HCT116 (cell line): ENCODE data around the gene TTBK1. TPM values are rescaled to one million over a fixed set of nuclear protein-coding genes. Genes with fewer than 3 reads are reported as not detected.

Experiments used
- ATAC-seq: fragments of 200-7000 bp; cut with Tn5 transposase; 2 replicates; pipeline ENCODE4 v1.9.1; 2020; ENCODE audit warnings: mild to moderate bottlenecking, moderate library complexity
- BruUV-seq: library from RNA; stranded (reverse); fragments of 400-500 nt; replicated peaks from 2 replicates; lab custom pipeline; 2021; lab: Mats Ljungman, UMichigan
- CTCF ChIA-PET: fragments of 300-600 bp; sonication (Branson Sonifier 250); formaldehyde crosslinking; loops from one replicate; lab custom pipeline; 2021; ENCODE audit warnings: antibody characterized with exemption; lab: Charles Lee
- POLR2A ChIA-PET: fragments of 300-600, 350-600 bp; sonication (Branson Sonifier 250); formaldehyde crosslinking; loops from one replicate; lab custom pipeline; 2021; ENCODE audit warnings: antibody characterized with exemption; lab: Charles Lee
- RAD21 ChIA-PET, 2 experiments: fragments of 300-600 bp; sonication (Branson Sonifier 250); formaldehyde crosslinking; loops; one replicate each; lab custom pipeline; 2023; ENCODE audit warnings: low total read pairs in 2 of 2; ENCODE audit not compliant: uncharacterized antibody in 2 of 2, unreplicated experiment in 2 of 2, low non-redundant PET in 1 of 2; lab: Charles Lee
- DNase-seq: peaks from one replicate; pipeline ENCODE4 v3.0.0-alpha.2; 2010; ENCODE audit warnings: low read depth, low spot score
- H2AFZ ChIP-seq: fragments of 200-600 bp; shearing (Covaris generic), sonication (generic); 2 replicates; pipeline ENCODE4 v1.6.1; 2017; ENCODE audit warnings: low read depth, mixed run types, mixed read lengths, antibody characterized with exemption, low read length; ENCODE audit not compliant: poor library complexity, severe bottlenecking
- H3K27ac ChIP-seq: 2 replicates; pipeline ENCODE4 v1.5.1; 2012; ENCODE audit warnings: low read depth, low read length
- H3K27me3 ChIP-seq: fragments of 200-600 bp; sonication (generic); 2 replicates; pipeline ENCODE4 v1.6.1; 2016; ENCODE audit warnings: mixed run types, low read length, mixed read lengths; ENCODE audit not compliant: insufficient read depth
- H3K36me3 ChIP-seq, 2 experiments: fragments of 200-500 bp in 1 of 2; fragments of 200-600 bp in 1 of 2; sonication (Bioruptor generic) in 1 of 2; sonication (generic) in 1 of 2; 2 replicates each; pipeline versions ENCODE4 v1.5.1 to v1.6.1; 2014 to 2016; ENCODE audit warnings: low read length in 2 of 2, inconsistent platforms in 1 of 2, mixed read lengths in 1 of 2, mixed run types in 1 of 2; ENCODE audit not compliant: insufficient read depth in 2 of 2, control insufficient read depth in 1 of 2
- H3K4me1 ChIP-seq, 2 experiments: fragments of 200-600 bp in 1 of 2; sonication (generic) in 1 of 2; 2 replicates each; pipeline versions ENCODE4 v1.5.1 to v1.6.1; 2012 to 2017; ENCODE audit warnings: low read length in 2 of 2, inconsistent platforms in 1 of 2, mild to moderate bottlenecking in 1 of 2, mixed read lengths in 1 of 2, mixed run types in 1 of 2, moderate library complexity in 1 of 2; ENCODE audit not compliant: insufficient read depth in 2 of 2, control insufficient read depth in 1 of 2
- H3K4me2 ChIP-seq: fragments of 200-600 bp; sonication (generic); 2 replicates; pipeline ENCODE4 v1.6.1; 2017; ENCODE audit warnings: mixed run types, low read length, mixed read lengths
- H3K4me3 ChIP-seq, 2 experiments: fragments of 200-600 bp in 1 of 2; sonication (generic) in 1 of 2; replicated peaks in 1 of 2; 2 replicates each; pipeline ENCODE4 v1.5.1; 2011 to 2016; ENCODE audit warnings: low read length in 2 of 2, control low read depth in 1 of 2, low read depth in 1 of 2, mild to moderate bottlenecking in 1 of 2, mixed read lengths in 1 of 2, mixed run types in 1 of 2
- H3K79me2 ChIP-seq: fragments of 200-600 bp; sonication (generic); 2 replicates; pipeline ENCODE4 v1.6.1; 2017; ENCODE audit warnings: mild to moderate bottlenecking, mixed run types, low read length, moderate library complexity, mixed read lengths; ENCODE audit not compliant: insufficient read depth
- H3K9ac ChIP-seq: fragments of 200-600 bp; sonication (generic); 2 replicates; pipeline ENCODE4 v1.6.1; 2016; ENCODE audit warnings: low read length, mixed read lengths
- H3K9me2 ChIP-seq: fragments of 200-600 bp; sonication (generic), shearing (Covaris generic); 2 replicates; pipeline ENCODE4 v1.6.1; 2017; ENCODE audit warnings: mixed run types, mild to moderate bottlenecking, moderate library complexity; ENCODE audit not compliant: insufficient read depth
- H3K9me3 ChIP-seq, 2 experiments: fragments of 200-500 bp in 1 of 2; fragments of 200-600 bp in 1 of 2; sonication (Bioruptor generic) in 1 of 2; sonication (generic) in 1 of 2; 2 replicates each; pipeline ENCODE4 v1.6.1; 2014 to 2017; ENCODE audit warnings: low read length in 2 of 2, mixed read lengths in 2 of 2, inconsistent platforms in 1 of 2, low read depth in 1 of 2, mild to moderate bottlenecking in 1 of 2, mixed run types in 1 of 2, moderate library complexity in 1 of 2; ENCODE audit not compliant: control insufficient read depth in 1 of 2, insufficient read depth in 1 of 2
- H4K20me1 ChIP-seq: fragments of 200-600 bp; sonication (generic), shearing (Covaris generic); 2 replicates; pipeline ENCODE4 v1.6.1; 2017; ENCODE audit warnings: mixed run types, mild to moderate bottlenecking, moderate library complexity; ENCODE audit not compliant: insufficient read depth
- ATF3 ChIP-seq: IDR thresholded peaks from 2 replicates; pipeline ENCODE4 v1.6.1; 2012
- CBX3 ChIP-seq: IDR thresholded peaks from 2 replicates; pipeline ENCODE4 v1.6.1; 2012; ENCODE audit warnings: low read depth
- EZH2phosphoT487 ChIP-seq: fragments of 200-600 bp; IDR thresholded peaks from 2 replicates; pipeline ENCODE4 v1.6.1; 2018; ENCODE audit warnings: antibody characterized with exemption, borderline replicate concordance
- MAX ChIP-seq: IDR thresholded peaks from 2 replicates; pipeline ENCODE4 v1.6.1; 2012
- POLR2A ChIP-seq: IDR thresholded peaks from 2 replicates; pipeline ENCODE4 v1.7.0; 2011; ENCODE audit warnings: borderline replicate concordance; ENCODE audit not compliant: insufficient read depth, insufficient read length; ENCODE audit errors: extremely low read depth
- RAD21 ChIP-seq: IDR thresholded peaks from 2 replicates; pipeline ENCODE4 v1.6.1; 2012; ENCODE audit warnings: low read depth, mild to moderate bottlenecking
- SRF ChIP-seq: IDR thresholded peaks from 2 replicates; pipeline ENCODE4 v1.6.1; 2012; ENCODE audit warnings: low read depth
- ZBTB33 ChIP-seq: IDR thresholded peaks from 2 replicates; pipeline ENCODE4 v1.6.1; 2011; ENCODE audit warnings: mild to moderate bottlenecking, low read length, moderate library complexity; ENCODE audit not compliant: insufficient replicate concordance; ENCODE audit errors: extremely low read depth
- ZNF274 ChIP-seq: fragments of 200-500 bp; sonication (Bioruptor generic); IDR thresholded peaks from 2 replicates; pipeline ENCODE4 v1.6.1; 2014; ENCODE audit warnings: mild to moderate bottlenecking, low read depth, low read length, inconsistent platforms
- intact Hi-C: fragments of 100-400 bp; cut with micrococcal nuclease; formaldehyde crosslinking; loops from 2 replicates; pipeline ENCODE4 v1.10.0; 2022
- total RNA-seq: library from RNA; stranded (reverse); gene quantifications from one replicate; pipeline ENCODE4 v1.2.1, GENCODE V29; 2021; ENCODE audit not compliant: unreplicated experiment

The TTBK1 gene
- total RNA-seq, 1 experiment from 2014 or later: not detected

- Histone ChIP-seq H2AFZ (no peak overlapping the region), H4K20me1 (no peaks in the 10 kb centered on the region), H3K4me2 (no peak overlapping the region), H3K27ac (no peak overlapping the region), H3K4me1 (no peaks in the 10 kb centered on the region), H3K9me3 (no peaks in the 10 kb centered on the region), H3K9ac (no peak overlapping the region), H3K79me2 (no peaks in the 10 kb centered on the region), H3K27me3 (no peaks in the 10 kb centered on the region), H3K4me3 (no peak overlapping the region), H3K36me3 (no peaks in the 10 kb centered on the region; a peak in 1 of 4 replicates), H3K9me2 (no peaks in the 10 kb centered on the region)
- ATAC-seq (no peak), DNase-seq (no peak)
- ChIA-PET POLR2A (no interaction called here), RAD21 (no interaction called here), CTCF (no interaction called here)
- intact Hi-C loops: no loop called here
- no peak for TF ChIP-seq ZBTB33
- no peak for TF ChIP-seq POLR2A
- no TSS peak for BruUV-seq
Measured at GRCh38 chr6:43215066-43215465, 28.2 kb upstream of the TTBK1 start.

GRCh38 chr6:43216200-43216599, 27.1 kb upstream of the TTBK1 start:
- DNase-seq: no peak
- CTCF ChIA-PET: no interaction called here
- intact Hi-C loops: no loop called here
- H2AFZ ChIP-seq: no peak overlapping the region
- H3K9me3 ChIP-seq: no peaks in the 10 kb centered on the region
- no peak overlapping the region for H3K4me2 ChIP-seq
- H3K9me2 ChIP-seq: no peaks in the 10 kb centered on the region
- POLR2A ChIA-PET: no interaction called here
- no peaks in the 10 kb centered on the region for H4K20me1 ChIP-seq
- H3K4me3 ChIP-seq: no peak overlapping the region
- no peaks in the 10 kb centered on the region for H3K4me1 ChIP-seq
- RAD21 ChIA-PET: no interaction called here
- H3K27ac ChIP-seq: no peak overlapping the region
- TF ChIP-seq SRF (no peak), EZH2phosphoT487 (no peak), MAX (no peak), ZNF274 (no peak), ZBTB33 (no peak), CBX3 (no peak), RAD21 (no peak), ATF3 (no peak)
- BruUV-seq: no TSS peak
- no peak for ATAC-seq
- no peaks in the 10 kb centered on the region for H3K79me2 ChIP-seq
- H3K36me3 ChIP-seq: no peaks in the 10 kb centered on the region; a peak in 1 of 4 replicates
- no peak overlapping the region for H3K9ac ChIP-seq
- no peaks in the 10 kb centered on the region for H3K27me3 ChIP-seq
